Kidney glomerular epithelial cell (primary cell): Measurements from ENCODE around the gene ZNF730.
A peak's percentile ranks its signal among the peaks of the same experiment; 100 is the strongest.
"Not testable (repeated sequence)": the region's sequence is repeated elsewhere in the genome, so short reads cannot be mapped to it uniquely, and the experiment has no call there.

Experiments
- DNase-seq: peaks from one replicate; lab custom pipeline; 2025; lab: John Stamatoyannopoulos, UW

Gene ZNF730

DNA sequence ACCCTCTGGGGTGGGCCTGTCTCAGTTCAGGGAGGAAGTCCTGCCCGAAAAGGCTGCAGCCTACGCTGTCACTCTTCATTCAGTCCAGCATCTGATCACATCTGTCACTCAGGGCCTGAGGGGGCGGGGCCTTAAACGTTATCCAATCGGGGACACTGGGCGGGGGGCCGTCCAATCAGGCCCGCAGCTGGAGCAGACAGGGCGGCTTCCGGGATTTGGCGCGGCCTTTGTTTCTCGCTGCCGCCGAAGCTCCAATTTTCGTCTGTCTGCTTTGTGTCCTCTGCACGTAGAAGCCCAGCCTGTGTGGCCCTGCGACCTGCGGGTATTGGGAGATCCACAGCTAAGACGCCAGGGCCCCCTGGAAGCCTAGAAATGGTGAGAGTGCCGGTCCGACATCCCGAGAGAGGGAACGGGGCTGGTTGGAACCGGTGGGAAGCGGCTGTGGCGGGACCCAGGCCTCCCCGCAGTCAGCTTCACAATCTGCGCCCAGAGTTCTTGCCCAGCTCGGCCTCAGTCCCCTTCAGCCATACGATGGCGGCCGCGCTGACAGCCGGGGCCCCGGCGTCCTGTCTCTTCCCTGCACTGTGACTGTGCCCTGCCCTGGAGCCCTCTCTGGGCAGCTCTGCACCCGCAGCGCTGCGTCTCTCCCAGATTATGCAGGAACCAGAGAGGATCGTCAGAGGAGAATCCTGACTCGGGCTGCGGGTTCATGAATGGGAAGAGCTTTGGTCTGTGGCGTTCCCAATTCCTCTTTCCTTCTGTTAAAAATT is at the start of gene ZNF730:
ZNF730 (plus strand) TSS at position 224 of the 770 bp plus-strand sequence; CDS start at position 373, 149 bp downstream.
- peak; percentile 32 for DNase-seq

DNA sequence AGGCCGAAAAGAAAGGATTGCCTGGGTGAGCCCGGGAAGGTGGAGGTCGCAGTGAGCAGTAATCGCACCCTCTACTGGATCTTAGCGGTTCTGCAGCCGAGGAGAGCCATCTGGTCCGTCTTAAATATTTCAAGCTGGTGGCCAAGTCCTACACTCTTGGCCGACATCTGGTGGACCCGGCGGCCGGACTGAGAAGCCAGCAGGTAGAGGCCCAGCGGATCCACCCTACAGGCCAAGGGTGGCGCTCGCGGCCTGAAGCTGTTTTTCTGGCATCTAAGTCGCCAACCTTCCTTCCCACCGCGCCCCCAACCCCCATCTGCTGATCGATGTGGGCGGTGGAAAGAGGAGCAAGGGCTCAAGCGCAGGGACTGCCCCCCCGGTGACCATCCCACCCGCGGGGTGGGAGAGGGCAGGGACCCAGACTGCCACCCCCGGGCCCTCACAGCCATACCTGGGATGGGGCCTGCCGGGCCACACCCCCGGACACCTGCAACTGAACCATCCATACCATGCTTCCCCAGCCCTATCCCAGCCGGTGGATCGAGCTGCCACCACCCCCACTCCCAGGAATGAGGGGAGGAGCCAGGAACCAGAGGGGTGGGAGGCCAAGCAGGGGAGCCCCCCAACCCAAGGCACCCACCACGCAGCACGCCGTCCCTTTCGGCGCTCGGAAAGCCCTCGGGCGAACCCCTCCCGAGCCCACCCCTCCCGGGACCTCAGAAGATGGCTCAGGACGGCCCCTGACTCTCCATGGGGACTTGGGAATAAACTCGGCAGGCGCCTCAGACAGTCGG is 46.3 kb upstream of the ZNF730 start:
- DNase-seq = no peak

DNA sequence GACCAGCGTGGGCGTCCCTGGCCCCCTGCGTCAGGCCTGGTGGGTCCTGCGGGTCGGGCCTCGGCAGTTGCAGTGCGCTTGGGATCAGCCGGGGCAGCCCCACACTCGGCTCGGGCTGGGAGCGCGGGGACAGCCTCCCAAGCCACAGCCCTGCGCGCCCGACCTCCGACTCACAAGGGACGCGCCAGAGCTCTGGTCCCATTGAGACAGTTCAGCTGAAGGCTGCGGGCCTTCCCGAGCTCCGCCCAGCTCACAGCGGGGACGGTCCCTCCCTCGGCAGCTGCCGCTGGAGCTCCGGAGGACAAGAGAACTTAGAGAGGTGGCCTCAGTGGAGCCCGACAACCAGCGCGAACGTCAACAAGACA is 45.7 kb upstream of the ZNF730 start:
- no peak for DNase-seq

DNA sequence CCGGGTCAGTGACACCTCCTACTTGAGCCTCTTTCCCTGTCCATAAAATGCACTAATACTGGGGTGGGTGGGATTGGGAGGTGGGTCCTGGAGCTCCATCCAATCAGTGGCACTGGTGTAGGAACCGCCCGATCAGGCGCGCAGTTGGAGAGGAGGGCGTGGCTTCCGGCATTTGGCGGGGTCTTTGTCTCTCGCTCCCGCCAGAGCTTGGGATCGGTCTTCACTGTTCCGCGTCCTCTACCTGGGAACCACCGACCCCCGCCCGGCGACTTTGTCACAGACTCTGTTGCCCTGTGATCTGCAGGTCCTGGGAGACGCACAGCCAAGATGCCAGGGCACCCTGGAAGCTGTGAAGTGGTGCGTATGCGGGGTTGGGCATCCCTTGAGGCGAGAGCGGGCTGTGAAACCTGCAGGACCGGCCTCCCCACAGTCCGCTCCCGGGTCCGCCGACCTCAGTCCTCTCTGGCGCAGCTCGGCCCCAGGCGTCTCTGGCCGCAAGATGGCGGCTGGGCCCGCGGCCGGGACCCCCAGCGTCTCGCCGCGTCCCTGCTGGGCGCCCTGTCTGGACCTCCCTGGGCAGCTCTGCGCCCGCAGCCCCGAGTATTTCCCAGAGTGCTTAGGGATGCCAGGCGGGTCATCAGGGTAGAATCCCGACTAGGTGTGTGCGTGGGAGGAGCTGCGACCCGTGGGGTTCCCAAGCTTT is 41.6 kb upstream of the ZNF730 start:
- DNase-seq = peak; percentile 34

DNA sequence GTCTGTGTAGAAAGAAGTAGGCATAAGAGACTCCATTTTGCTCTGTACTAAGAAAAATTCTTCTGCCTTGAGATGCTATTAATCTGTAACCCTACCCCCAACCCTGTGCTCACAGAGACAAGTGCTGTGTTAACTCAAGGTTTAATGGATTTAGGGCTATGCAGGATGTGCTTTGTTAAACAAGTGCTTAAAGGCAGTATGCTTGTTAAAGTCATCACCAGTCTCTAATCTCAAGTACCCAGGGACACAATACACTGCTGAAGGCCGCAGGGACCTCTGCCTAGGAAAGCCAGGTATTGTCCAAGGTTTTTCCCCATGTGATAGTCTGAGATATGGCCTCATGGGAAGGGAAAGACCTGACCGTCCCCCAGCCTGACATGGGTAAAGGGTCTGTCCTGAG is 39.0 kb upstream of the ZNF730 start:
- not testable (repeated sequence) for DNase-seq

DNA sequence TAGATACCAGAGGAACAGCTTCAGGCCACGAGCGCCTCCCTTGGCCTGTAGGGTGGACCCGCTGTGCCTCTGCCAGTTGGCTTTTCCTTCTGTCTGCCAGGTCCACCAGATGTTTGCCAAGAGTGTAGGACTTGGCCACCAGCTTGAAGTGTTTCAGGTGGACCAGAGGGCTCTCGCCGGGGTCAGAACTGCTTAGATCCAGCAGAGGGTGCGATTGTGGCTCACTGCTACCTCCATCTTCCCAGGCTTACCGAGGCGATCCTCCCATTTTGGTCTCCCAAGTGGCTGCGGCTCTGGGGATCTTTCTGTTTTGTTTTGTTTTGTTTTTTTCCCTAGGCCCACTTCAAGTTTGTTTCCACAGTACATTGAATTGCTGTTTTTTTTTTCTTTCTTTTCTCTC is 23.0 kb upstream of the ZNF730 start:
- no peak for DNase-seq

DNA sequence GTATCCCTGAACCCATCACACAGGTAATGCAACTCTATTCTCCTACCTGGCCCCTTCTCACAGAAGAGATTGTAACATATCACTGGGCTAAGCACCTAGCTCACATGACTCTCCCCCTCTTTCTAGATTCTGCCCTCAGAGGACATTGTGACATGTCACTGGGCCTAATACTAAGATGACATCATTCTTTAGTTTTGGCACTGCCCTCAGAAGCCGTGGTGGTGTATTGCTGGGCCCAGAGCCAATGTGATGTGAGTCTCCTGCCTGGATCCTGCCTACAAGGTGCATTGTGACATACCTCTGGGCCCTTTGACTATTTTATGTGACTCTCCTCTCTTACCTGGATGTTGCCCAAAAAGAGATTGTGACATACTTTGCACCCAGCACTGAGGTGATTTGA is 21.4 kb upstream of the ZNF730 start:
- no peak for DNase-seq

DNA sequence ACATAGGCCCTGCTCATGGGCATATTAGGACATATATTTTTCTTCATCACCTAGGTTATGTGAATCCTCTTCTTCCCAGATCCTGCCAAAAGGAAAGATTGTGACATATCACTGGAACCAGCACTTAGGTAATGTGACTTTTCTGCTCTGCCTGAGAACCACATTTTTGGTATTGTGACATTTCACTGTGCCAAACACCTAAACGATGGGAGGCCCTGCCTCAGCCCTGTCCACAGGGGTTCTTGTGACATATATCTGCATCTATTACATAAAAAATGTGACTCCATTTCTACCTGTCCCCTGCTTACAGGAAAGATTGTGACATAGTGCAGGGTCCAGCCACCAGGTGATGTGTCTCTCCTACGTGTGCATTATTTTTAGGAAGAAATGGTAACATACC is 18.5 kb upstream of the ZNF730 start:
- DNase-seq = no peak

DNA sequence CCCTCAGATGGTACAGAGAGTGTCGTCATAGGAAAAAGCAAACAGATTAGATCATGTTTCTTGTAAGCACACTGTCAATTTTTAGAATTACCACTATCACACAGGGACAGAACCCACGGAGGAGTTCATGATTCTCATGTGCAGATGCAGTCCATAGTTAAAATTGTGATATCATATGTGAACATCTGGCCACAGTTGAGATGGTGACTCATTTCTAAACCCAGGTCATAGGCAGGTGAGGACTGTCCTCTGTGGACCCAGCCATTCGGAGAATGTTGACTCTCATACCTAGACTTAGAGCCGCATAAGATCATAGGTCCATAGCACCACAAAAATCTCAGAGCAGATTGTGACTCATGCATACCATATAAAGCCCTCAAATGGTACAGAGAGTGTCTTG is 17.8 kb upstream of the ZNF730 start:
- DNase-seq = no peak

DNA sequence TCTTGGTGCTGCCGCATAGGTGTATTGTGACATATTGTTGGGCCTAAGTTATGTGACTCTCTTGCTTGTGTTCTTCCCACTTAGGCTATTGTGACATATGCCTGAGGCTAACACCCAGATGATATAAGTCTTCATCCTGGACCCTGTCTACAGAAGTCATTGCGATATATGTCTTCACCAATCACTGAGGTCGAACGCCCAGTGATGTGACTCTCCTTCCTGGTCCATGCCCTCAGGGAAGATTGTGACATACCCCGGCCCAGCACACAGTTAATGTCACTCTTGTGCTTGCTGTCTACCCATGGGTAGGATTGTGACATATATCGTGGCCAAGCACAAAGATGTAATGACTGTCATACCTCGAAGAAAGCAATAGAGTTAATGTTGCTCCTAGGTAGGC is 16.9 kb upstream of the ZNF730 start:
- DNase-seq = no peak

DNA sequence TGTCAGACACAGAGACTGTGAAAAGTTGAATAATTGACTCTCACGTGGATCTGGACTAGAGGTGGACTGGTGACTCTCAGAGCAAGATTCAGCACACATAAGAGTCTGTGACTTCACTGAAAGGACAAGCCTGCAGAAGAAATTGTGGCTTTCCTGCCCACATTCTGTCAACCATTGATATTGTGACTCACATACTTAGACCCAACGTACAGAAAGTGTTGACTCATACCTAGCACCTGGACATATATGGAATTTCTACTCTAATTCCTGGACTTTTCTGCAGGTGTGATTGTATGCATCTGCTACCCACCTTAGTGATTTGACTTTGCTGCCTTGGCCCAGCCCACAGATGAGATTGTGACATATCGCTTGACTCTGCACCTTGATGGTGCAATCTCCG is 15.6 kb upstream of the ZNF730 start:
- no peak for DNase-seq

DNA sequence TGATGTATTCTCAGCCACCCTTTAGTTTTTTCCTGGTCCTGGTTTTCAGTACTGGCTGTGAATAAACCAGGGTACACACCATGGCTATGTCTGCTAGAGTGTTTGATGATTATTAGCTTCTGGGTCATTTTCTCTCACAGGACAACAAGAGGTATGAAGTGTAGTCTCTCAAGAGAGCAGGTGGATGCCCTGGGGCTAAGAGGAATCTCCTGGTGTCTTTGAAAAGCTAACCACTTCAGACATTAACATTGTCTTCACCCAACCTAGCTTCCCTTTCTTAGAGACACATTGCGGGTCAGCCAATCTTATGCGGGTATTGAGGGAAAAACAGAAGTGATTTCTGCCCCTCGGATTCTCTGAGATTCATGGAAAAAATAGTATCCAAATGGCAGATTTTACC is 1.6 kb downstream of the ZNF730 start:
- no peak for DNase-seq

DNA sequence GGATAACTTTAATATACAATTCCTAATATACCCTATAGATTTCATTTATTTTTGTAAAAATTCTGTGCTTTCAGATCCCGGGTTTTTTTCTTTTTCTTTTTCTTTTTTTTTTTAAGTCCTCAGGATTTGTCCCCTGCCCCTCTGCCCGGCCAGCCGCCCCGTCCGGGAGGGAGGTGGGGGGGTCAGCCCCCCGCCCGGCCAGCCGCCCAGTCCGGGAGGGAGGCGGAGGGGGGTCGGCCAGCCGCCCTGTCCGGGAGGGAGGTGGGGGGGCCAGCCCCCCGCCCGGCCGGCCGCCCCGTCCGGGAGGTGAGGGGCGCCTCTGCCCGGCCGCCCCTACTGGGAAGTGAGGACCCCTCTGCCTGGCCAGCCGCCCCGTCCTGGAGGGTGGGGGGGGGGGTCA is 17.4 kb downstream of the ZNF730 start:
- not testable (repeated sequence) for DNase-seq

DNA sequence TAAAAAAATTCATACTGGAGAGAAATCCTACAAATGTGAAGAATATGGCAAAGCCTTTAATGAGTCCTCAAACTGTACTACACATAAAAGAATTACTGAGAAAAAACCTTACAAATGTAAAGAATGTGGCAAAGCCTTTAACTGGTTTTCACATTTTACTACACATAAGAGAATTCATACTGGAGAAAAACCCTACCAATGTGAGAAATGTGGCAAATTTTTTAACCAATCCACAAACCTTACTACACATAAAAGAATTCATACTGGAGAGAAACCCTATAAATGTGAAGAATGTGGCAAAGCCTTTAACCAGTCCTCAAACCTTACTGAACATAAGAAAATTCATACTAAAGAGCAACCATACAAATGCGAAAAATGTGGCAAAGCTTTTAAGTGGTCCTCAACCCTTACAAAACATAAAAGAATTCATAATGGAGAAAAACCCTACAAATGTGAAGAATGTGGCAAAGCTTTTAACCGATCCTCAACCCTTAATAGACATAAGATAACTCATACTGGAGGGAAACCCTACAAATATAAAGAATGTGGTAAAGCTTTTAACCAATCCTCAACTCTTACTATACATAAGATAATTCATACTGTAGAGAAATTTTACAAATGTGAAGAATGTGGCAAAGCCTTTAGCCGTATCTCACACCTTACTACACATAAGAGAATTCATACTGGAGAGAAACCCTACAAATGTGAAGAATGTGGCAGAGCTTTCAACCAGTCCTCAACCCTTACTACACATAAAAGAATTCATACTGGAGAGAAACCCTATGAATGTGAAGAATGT is 29.0 kb downstream of the ZNF730 start:
- DNase-seq = no peak

DNA sequence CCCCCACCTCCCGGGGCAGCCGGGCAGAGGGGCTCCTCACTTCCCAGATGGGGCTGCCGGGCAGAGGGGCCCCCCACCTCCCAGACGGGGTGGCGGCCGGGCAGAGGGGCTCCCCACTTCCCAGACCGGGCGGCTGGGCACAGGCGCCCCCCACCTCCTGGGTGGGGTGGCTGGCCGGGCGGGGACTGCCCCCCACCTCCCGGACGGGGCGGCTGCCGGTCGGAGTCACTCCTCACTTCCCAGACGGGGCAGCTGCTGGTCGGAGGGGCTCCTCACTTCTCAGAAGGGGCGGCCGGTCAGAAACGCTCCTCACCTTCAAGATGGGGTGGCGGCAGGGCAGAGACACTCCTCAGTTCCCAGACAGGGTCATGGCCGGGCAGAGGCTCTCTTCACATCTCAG is 43.9 kb downstream of the ZNF730 start:
- no peak for DNase-seq

DNA sequence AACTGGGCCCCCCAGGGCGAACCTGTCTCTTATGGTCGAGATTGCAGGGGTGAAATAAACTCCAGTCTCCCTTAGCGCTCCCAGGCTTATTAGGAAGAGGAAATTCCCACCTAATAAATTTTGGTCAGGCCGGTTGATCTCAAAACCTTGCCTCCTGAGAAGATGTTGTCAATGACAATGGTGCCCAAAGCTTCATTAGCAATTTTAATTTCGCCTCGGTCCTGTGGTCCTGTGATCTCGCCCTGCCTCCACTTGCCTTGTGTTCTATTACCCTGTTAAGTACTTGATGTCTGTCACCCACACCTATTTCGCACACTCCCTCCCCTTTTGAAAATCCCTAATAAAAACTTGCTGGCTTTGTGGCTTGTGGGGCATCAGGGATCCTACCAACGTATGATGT is 51.5 kb downstream of the ZNF730 start:
- DNase-seq = not testable (repeated sequence)

DNA sequence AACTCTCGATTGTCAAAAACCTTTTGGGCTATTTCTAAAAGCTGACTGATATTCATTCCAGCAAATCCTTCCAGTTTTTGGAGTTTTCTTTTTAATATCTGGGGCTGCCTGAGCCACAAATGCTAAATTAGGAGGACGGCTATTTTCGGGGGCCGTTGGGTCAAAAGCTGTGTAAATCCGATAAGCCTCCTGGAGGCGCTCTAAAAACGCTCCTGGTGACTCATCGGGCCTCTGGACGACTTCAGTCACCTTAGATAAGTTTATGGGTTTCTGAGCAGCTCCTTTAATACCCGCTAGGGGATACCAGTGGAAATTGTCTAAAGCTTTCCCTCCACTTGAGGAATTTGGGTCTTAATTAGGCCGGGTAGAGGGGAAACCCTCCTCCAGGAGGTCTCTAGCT is 66.4 kb downstream of the ZNF730 start:
- no peak for DNase-seq

DNA sequence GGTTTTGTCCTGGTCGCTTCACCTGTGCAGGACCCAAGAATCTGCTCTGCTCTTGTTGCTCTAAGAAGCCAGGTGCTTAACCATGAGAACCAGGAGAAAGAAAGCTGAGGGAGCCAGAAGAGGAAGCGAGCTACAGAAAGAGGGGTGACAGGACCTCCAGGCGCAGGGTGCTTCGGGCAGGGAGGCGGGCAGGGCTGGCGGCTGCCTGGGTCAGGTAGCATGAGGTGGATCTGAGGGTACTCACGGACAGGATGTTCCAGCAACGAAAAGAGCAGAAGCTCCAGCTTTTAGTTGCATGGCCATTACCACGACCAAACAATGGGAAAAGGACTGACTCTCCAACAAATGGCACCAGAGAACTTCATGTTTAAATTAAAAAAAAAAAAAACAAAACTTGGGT is 73.5 kb downstream of the ZNF730 start:
- no peak for DNase-seq
